Activated CD4-positive, CD25-positive, alpha-beta regulatory T cell treated with anti-CD3 and anti-CD28 coated beads, Interleukin-2, amount 50 U/mL, for 16 hours (primary cell): ENCODE results near the gene LARGE1.

Experiments used
- DNase-seq: peaks from one replicate; pipeline ENCODE4 v3.0.0-alpha.2; 2020; ENCODE audit warnings: low read depth, low spot score

Gene LARGE1

DNA sequence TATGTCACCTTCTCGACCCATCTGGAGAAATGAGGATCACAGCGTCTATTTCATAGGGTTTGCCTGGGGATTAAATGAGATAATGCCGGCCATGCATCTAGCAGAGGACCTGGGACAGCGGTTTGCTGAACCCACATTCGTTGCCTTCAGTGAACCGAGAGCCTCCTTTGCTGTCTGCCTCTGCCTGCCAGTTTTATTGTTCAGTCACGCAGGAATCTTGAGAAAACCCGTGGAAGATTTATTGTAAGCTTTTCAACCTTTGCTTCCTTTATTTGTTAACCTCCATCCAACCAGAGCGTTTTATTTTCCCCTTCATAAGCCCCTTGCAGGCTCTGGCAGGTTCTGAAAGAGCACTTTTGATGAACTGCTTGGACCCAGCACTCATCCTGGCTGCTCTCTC, 659.8 kb downstream of the LARGE1 start:
- no peak for DNase-seq

- no peak for DNase-seq
These were observed 664.5 kb downstream of the LARGE1 start for GRCh38 chr22:33255791-33256190.

DNA sequence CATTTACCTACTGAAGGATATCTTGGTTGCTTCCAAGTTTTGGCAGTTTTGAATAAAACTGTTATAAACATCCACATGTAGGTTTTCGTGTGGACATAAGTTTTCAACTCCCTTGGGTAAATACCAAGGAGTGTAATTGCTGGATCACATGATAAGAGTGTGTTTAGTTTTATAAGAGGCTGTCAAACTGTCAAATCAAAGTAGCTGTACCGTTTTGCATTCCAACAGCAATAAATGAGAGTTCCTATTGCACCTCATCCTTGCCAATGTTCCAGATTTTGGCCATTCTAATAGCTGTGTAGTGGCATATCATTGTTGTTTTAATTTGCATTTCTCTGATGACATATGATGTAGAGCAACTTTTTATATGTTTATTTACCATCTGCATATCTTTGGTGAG, 671.3 kb downstream of the LARGE1 start:
- no peak for DNase-seq

- no peak for DNase-seq
These were observed 672.5 kb downstream of the LARGE1 start for GRCh38 chr22:33247758-33248157.

GRCh38 chr22:33242078-33242477, 678.2 kb downstream of the LARGE1 start:
- DNase-seq: no peak

- no peak for DNase-seq
These were observed 679.3 kb downstream of the LARGE1 start for GRCh38 chr22:33240888-33241475.

DNA sequence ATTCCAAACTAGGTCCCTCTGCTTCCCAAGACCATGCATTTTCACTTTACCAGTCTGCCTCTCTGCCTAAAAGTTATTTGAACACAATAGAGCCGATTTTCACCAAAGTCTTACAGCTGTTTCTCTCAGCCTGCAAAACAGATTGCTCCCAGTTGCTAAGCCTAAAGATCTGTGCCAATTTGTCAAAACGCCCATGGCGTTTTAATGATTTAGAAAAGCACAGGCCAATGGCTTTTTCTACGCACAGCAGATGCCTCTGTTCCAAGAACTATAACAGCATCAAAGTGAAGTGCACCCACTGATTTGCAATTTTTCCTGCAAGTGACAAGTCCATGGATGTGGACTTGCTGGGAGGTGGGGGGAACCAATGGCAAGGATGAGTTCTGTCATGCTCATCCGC, 688.2 kb downstream of the LARGE1 start:
- DNase-seq: no peak

GRCh38 chr22:33227791-33228190, 692.5 kb downstream of the LARGE1 start:
- no peak for DNase-seq

DNA sequence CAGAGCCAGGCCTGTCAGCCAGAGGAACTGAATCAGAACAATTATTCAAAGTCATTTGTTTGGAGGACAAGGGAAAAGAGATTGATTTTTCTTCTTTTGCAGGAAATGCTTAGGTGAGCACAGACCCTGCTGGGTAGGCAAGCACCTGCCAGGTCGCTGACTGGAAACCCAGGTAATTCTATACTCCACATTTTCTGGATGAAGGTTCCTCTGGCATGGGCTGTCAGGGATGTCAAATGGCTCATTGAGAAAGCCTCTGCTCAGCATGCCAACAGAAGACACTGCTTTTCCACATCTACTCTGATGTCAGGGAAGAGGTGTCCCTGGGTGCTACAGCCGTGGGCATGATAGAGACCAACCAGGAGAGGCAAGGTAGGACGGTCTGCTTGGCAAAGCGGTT, 695.4 kb downstream of the LARGE1 start:
- no peak for DNase-seq
